ENCODE results near the gene FHIP2A.
A peak's percentile ranks its signal among the peaks of the same experiment; 100 is the strongest.
"Not testable (repeated sequence)": the region's sequence is repeated elsewhere in the genome, so short reads cannot be mapped to it uniquely, and the experiment has no call there.

Gene FHIP2A

DNA sequence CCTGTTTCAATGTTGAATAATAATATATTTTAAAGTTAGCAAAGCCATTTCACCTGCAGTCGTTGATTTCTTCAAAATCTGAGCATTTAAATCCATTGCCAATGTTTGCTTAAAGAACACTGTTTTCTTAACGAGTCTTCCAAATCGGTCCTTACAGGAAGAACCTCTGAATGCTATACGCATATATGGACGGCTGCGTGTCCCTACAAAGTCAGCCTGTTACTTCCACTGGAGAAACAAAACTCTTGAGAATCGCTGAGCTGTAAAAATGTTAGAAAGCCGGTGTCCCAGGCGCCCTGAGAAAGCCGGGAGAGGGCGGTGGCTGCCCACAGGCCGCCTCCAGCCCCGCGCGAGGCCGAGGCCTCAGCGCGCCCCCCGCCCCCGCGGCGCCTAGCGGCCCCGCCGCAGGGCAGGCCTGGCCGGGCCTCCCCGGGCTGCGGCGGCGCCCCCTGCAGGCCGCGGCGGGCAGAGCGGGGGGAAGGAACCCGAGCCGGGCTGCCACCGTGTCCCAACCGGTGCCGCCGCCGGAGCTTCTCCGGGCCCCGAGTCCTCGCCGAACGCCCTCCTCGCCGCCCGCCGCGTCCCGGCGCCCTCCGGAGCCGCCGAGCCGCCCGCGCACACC lies at the start of gene FHIP2A:
Gene FHIP2A, plus strand, starts transcription at position 488 of the 622 bp plus-strand sequence. CDS start 299 bp downstream, outside the sequence.
- peak; percentile 67 to 88 (median 76) for DNase-seq

DNA sequence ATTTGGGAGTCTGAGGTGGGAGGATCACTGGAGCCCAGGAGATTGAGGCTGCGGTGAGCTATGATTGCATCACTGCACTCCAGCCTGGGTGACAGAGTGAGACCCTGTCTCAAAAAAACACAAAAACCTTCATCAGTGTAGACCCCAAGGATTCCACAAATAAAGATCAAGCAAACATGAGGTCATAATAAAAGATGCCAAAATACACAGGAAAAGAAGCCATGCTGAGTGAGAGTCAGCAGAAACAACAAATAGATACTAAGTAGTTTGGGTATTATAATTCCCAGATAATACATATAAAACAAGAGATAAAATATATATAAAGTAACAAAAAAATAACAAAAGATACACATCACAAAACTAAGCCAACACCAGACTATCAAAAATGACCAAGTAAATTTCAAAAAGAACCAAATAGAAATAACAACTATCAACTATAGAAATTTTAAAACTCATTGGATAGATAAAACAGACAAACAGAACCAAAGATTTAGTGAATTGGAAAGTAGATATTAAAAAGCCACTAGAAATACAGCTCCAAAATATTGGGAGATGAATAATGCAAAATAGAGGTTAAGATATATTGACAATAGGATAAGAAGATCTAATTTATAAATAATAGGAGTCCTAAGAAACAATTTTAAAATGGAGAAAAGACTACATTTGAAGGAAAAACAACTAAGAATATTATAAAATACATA lies 48.9 kb upstream of the FHIP2A start:
- DNase-seq: no peak

DNA sequence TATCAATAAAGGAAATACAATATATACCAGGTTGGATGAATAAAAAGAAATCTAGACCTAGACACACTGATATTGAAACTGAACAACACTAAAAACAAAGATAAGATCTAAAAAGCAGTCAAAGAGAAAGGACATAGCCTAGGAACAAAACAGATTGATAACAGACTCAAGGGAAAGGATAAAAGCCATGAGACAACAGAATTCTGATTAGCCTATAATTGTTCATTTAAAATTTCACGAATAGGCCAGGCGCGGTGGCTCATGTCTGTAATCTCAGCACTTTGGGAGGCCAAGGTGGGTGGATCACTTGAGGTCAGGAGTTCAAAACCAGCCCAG lies 48.4 kb upstream of the FHIP2A start:
- DNase-seq: no peak

DNA sequence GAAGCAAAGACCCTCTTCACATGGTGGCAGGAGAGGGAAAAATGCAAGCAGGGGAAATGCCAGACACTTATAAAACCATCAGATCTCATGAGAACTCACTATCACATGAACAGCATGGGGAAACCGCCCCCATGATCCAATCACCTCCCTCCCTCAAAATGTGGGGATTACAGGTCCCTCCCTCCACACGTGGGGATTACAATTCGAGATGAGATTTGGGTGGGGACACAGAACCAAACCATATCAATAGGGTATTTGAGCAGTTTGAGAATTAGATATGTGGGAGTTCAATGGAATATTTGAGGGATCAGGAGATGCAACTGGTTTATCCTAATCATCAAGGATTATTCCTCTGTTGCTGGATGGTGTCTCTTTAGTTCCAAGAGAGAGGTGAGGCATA lies 46.5 kb upstream of the FHIP2A start:
- DNase-seq: not testable (repeated sequence)

DNA sequence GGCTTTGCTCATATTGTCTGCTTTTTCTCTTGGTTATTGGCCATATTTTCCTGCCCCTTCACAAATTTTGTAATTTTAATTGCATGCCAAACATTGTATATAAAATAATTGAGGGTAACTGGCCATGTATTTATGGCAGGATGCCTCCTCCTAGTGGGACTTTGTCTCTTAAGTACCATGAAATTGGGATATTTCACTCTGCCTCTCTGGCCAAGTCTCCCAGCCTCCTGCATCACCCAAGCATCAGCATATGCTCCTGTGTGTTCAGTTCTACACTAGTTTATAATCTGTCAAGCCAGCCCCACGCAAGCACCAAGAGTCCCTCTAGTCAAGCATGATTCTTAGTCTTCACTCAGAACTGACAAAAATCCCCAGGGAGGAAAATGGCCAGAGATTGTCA lies 44.2 kb upstream of the FHIP2A start:
- no peak for DNase-seq

- DNase-seq: no peak
Observed at GRCh38 chr10:114779803-114780576, 41.6 kb upstream of the FHIP2A start.

DNA sequence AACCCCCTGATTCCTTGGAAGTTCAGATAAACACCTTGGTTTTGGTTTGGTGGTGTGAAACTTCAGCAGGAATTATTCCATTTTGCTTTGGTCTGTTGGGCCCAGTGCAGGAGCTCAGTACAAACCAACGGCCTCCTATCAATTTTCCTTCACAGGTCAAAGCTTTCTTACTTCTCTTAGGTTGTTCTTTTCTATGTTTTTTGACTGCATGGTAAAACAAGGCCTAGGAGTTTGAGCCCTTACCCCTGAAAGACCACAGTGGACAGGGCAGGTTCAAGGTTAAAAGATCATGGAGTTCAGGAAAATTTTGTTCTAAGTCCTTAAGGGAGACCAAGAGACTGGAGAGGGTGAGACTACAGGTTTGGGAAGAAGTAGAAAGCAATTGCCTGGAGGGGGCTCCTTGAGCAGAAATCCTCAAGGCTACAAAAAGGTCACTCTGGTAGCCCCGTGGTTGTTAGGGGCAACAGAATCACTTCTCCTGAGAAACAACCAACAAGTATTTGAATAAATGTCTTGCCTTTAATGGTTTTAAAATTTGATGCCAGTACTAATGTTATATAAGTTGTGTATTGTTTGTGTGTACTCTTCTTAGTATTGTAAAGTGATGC lies 40.9 kb upstream of the FHIP2A start:
- no peak for DNase-seq

GRCh38 chr10:114782666-114783065 lies 38.9 kb upstream of the FHIP2A start:
- no peak for DNase-seq

DNA sequence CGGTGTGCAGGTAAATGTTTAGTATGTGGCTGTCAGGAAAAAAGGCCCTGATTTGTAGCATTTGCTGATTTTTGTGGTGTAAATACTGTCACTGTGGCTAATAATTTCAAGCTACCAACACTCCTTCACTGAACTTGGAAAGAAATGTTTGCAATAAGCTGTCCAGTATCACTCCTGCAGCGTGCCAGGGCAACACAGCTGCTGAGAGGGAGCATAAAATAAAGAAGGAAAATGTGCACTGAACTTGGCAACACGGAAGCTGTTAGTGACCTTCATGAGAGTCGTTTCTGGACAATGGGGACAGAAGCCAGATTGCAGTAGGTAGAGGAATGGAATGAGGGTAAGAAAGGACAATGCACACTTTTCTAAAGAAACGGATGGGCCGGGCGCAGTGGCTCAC lies 37.9 kb upstream of the FHIP2A start:
- no peak for DNase-seq

GRCh38 chr10:114786492-114786891 lies 35.1 kb upstream of the FHIP2A start:
- peak in 4 of 6 experiments; percentile 2 to 36 (median 14) for DNase-seq

DNA sequence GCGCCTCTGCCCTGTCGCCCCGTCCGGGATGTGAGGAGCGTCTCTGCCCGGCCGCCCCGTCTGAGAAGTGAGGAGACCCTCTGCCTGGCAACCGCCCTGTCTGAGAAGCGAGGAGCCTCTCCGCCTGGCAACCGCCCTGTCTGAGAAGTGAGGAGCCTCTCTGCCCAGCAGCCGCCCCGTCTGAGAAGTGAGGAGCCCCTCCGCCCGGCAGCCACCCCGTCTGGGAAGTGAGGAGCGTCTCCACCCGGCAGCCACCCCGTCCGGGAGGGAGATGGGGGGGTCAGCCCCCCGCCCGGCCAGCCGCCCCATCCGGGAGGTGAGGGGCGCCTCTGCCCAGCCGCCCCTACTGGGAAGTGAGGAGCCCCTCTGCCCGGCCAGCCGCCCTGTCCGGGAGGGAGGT lies 34.4 kb upstream of the FHIP2A start:
- DNase-seq: not testable (repeated sequence)

DNA sequence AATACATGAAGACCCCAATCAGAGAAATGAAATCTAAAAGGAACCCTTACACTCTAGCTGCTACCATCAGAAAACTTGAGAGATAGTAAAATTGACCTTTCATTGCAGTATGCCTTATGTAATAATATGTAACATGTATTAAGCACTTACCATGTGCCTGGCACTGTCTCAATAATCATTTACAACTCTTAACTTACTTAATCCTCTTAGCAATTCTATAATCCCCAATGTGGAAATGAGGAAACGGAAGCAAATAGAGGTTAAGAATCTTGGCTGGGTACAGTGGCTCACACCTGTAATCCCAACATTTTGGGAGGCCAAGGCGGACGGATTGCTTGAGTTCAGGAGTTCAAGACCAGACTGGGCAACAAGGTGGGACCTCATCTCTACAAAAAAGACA lies 29.8 kb upstream of the FHIP2A start:
- DNase-seq: no peak

DNA sequence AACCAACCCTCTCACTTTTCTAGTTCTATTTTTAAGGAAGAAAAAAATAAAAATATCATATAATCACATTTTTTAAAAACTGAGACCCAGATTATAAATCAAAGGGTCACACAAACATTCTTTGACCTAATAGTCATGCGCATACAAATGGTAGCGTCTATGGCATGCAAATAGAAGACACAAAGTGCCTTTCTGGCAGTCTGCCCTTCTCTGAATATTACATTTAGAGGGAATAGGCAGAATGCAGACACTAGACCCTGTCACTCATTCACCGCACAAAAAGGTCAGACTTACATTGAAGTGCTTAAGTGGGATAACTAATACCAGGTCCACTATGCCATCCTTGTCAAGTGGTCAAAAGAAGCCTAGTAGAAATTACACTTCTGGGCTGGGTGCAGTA lies 26.5 kb upstream of the FHIP2A start:
- DNase-seq: no peak

DNA sequence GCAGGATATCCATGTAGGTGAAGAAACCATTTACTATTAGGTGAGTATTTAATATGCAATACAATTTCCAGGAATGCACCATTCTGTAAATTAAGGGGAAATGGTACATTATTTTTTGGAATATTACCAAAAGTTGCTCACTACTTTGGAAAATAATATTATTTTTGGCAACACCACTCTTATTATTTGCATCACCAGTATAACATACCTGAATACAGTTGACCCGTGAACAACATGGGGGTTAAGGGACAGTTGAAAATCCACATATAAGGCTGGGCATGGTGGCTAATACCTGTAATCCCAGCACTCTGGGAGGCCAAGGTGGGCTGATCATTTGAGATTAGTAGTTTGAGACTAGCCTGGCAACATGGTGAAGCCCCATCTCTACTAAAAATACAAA lies 21.2 kb upstream of the FHIP2A start:
- no peak for DNase-seq

DNA sequence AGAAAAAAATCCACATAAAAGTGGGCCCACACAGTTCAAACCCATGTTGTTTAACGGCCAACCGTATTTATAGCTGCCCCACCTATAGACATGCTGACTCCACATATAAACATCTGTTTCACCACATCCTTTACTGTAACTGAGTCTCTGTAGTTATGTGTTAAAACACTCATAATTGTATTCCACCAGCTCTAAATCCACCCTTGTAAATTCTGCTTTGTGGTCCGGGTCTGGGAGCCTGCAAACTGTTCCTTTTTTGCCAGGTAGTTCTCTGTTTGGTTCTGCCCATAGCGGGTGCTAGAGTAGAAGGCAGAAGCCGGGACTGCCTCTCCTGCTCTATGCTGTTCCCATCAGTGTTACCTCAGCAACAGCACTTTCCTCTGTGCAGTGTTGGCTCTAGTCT lies 20.2 kb upstream of the FHIP2A start:
- DNase-seq: peak in 1 of 6 experiments; percentile 3

GRCh38 chr10:114802177-114802576 lies 19.4 kb upstream of the FHIP2A start:
- DNase-seq: no peak

DNA sequence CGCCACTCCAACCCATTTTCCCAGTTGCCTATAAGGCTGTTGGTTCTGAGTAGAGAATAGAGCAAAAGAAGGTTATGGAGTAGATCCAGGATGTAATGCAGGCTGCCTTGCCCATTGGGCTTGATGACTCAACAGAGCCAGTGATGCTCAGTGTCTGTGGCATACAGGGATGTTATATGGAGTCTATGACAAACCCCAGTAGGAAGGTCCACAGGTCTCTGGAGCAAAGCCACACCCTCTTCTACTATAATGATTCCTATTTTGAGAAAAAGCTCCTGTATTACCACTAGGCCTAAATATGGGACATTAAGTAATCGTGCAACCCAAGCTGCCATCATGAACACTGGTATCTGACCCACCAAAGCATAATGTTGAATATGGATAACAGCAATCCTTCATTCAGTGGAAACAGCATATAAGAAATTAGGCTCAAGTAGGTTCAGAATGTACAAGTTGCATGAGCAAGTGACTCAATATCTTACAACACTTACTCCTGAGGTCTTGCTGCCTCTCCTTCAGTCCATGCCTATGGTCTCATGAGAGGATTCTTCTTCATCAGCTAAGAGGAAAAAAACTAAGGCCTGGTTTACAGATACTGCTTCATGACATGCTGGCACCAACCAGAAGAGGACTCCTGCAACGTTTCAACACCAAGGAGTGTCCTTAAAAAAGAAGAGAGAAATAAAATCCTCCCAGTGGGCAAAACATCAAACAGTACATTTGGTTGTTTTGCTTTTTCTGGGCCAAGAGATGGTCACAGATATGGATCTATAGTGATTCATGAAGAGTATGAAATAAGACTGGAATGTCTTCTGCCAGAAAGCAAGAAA lies 14.8 kb upstream of the FHIP2A start:
- no peak for DNase-seq

DNA sequence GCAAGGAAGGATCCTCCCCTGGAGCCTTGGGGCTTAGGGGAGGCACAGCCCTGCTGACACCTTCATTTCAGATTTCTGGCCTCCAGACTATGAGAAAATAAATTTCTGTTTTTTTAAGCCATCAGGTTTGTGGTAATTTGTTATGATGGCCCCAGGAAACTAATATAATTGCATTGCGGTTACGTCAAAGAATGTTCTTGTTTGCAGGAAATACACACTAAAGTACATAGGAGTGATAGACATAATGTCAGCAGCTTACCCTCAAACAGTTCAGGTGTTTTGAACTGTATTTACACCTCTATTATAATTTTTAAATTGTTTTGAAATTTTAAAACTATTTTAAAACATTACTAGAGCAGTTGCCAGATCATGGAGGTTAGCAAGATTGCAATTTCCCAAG lies 12.6 kb upstream of the FHIP2A start:
- DNase-seq: no peak

GRCh38 chr10:114810926-114811325 lies 10.7 kb upstream of the FHIP2A start:
- DNase-seq: no peak

GRCh38 chr10:114811862-114812261 lies 9.7 kb upstream of the FHIP2A start:
- DNase-seq: no peak

GRCh38 chr10:114815791-114816190 lies 5.8 kb upstream of the FHIP2A start:
- no peak for DNase-seq

- DNase-seq: no peak
Observed at GRCh38 chr10:114816308-114816707, 5.3 kb upstream of the FHIP2A start.

DNA sequence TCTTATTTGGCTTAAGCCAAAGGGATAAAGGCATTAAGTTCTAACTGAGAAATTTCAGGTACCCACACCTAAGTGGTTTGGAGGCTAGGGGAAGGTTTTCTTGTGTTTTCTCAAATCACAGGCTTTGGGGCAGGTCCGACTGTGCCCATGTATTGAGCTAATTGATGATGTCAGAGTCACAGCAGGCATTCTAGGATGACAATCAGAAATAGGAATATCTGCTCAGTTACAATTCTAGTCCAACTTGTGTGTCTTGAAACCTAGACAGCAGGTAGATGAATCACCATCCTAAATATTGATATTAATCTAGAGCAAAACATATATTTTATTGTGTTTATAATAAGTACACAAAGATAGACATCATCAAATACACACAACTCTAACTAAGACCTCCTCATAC lies 2.3 kb upstream of the FHIP2A start:
- DNase-seq: no peak

All from stimulated activated naive CD4-positive, alpha-beta T cell (primary cell).